Right hindlimb (tissue), 1 donor: ENCODE data around the gene ATG4D.

Experiments
- DNase-seq: peaks from one replicate; pipeline ENCODE4 v3.0.0-alpha.2; 2018

Gene ATG4D

GRCh38 chr19:10582091-10582490 lies 38.4 kb downstream of the ATG4D start:
- DNase-seq, result no peak

- no peak for DNase-seq
These were observed 39.5 kb downstream of the ATG4D start for GRCh38 chr19:10583036-10583776.

GRCh38 chr19:10586396-10586795 lies 42.7 kb downstream of the ATG4D start:
- DNase-seq, result no peak

- no peak for DNase-seq
These were observed 43.5 kb downstream of the ATG4D start, which contains the start of gene AP1M2 for GRCh38 chr19:10587022-10587838. Gene AP1M2 (minus strand): TSS chr19:10587312. CDS start chr19:10587231, 81 bp downstream.

- no peak for DNase-seq
These were observed 44.1 kb downstream of the ATG4D start for GRCh38 chr19:10587839-10588150.

- DNase-seq, result no peak
These were observed 49.4 kb downstream of the ATG4D start for GRCh38 chr19:10593148-10593547.

DNA sequence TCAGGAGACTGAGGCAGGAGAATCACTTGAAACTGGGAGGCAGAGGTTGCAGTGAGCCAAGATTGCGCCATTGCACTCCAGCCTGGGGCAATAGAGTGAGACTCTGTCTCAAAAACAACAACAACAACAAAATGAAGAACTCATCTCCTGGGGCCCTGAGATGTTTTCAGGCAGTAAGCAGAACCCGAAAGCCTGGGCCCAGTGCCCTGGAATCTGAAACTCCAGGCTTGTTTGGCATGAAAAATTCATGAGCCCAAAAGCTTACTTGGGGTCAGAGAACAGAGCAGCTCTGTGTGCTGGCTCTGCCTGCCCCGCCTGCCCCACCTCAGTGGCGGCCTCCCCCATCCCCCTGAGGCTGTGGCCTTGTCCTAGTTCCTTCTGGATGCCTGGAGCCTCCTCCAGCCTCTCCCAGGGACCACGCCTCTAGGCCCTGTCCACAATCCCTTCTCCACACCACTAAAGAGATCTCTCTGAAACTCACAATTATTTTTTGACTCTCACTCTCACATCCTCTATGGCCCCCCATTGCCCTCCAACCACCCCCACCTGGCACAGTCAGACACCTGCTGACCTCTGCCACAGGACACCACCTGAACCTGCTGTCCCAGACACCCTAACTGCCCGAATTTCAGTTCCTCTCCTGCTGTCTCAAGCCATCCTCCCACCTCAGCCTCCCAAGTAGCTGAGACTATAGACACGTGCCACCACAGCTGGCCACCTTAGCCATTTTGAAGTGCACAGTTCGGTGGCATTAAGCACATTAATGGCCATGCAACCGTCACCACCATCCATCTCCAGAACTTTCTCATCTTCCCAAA lies 50.3 kb downstream of the ATG4D start:
- peak; percentile 43 for DNase-seq

DNA sequence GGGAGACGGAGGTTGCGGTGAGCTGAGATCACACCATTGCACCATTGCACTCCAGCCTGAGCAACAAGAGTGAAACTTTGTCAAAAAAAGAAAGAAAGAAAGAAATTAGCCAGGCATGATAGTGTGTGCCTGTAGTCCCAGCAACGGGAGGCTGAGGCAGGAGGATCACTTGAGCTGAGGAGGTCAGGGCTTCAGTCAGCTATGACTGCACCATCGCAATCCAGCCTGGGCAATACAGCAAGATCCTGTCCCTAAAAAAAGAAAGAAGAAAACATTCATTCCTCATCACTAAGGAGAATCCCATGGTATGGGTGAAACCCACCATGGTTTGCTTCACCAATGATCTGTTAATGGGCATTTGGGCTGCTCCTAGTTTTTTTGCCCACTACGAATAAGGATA lies 56.4 kb downstream of the ATG4D start:
- DNase-seq, result no peak

- no peak for DNase-seq
These were observed 58.3 kb downstream of the ATG4D start for GRCh38 chr19:10601999-10602329.

GRCh38 chr19:10602330-10603083 lies 58.8 kb downstream of the ATG4D start:
- DNase-seq, result peak; percentile 89
